IMR-90 (cell line): ENCODE data around the gene DPP10. TPM values are rescaled to one million over a fixed set of nuclear protein-coding genes. Genes with fewer than 3 reads are reported as not detected.

ENCODE experiments used
- ATAC-seq: fragments of 200-7000 bp; cut with Tn5 transposase; 2 replicates; pipeline ENCODE4 v1.9.1; 2020; ENCODE audit warnings: low read depth, mild to moderate bottlenecking, moderate library complexity
- BruUV-seq: library from RNA; stranded (reverse); fragments of 400-500 nt; replicated peaks from 2 replicates; lab custom pipeline; 2021; lab: Mats Ljungman, UMichigan
- CTCF ChIA-PET: fragments of 300-600 bp; formaldehyde crosslinking; extraction: SDS; loops from one replicate; lab custom pipeline; 2021; ENCODE audit warnings: antibody characterized with exemption; lab: Yijun Ruan, JAX
- POLR2A ChIA-PET: fragments of 300-600 bp; sonication (Branson Sonifier 250); formaldehyde crosslinking; loops from one replicate; lab custom pipeline; 2022; ENCODE audit warnings: antibody characterized with exemption; ENCODE audit not compliant: unreplicated experiment; lab: Charles Lee
- DNase-seq: peaks from one replicate; pipeline ENCODE4 v3.0.0; 2013
- H2AFZ ChIP-seq: replicated peaks from 2 replicates; pipeline ENCODE3; 2013; ENCODE audit warnings: low read length, mild to moderate bottlenecking; ENCODE audit not compliant: poor library complexity
- H2AK5ac ChIP-seq: 2 replicates; pipeline ENCODE4 v1.6.1; 2013; ENCODE audit warnings: low read depth, low read length, inconsistent platforms
- H2AK9ac ChIP-seq: replicated peaks from 2 replicates; pipeline ENCODE3; 2013; ENCODE audit warnings: mild to moderate bottlenecking, low read depth, low read length, moderate library complexity; ENCODE audit not compliant: poor library complexity
- H2BK120ac ChIP-seq: 2 replicates; pipeline ENCODE4 v1.6.1; 2013; ENCODE audit warnings: low read depth, low read length, inconsistent platforms
- H2BK15ac ChIP-seq: 3 replicates; pipeline ENCODE4 v1.6.1; 2013; ENCODE audit warnings: low read depth, low read length, inconsistent platforms
- H2BK20ac ChIP-seq: 2 replicates; pipeline ENCODE4 v1.6.1; 2013; ENCODE audit warnings: low read depth, mild to moderate bottlenecking, inconsistent platforms, low read length, moderate library complexity
- H2BK5ac ChIP-seq: 2 replicates; pipeline ENCODE4 v1.6.1; 2013; ENCODE audit warnings: mild to moderate bottlenecking, low read depth, low read length, inconsistent platforms; ENCODE audit not compliant: poor library complexity, severe bottlenecking
- H3K14ac ChIP-seq: replicated peaks from 2 replicates; pipeline ENCODE4 v1.6.1; 2013; ENCODE audit warnings: low read depth, low read length, inconsistent platforms
- H3K18ac ChIP-seq: 2 replicates; pipeline ENCODE4 v1.6.1; 2013; ENCODE audit warnings: low read depth, low read length, control low read depth
- H3K23ac ChIP-seq: 2 replicates; pipeline ENCODE4 v1.6.1; 2013; ENCODE audit warnings: low read depth, low read length, inconsistent platforms
- H3K27ac ChIP-seq: 2 replicates; pipeline ENCODE4 v1.5.1; 2013; ENCODE audit warnings: mild to moderate bottlenecking, control low read depth, low read length; ENCODE audit not compliant: insufficient read depth
- H3K27me3 ChIP-seq: 2 replicates; pipeline ENCODE4 v1.6.1; 2013; ENCODE audit warnings: low read length; ENCODE audit not compliant: control insufficient read depth, insufficient read depth
- H3K36me3 ChIP-seq: 2 replicates; pipeline ENCODE4 v1.6.1; 2013; ENCODE audit warnings: low read length, mixed read lengths; ENCODE audit not compliant: control insufficient read depth, insufficient read depth
- H3K4ac ChIP-seq: 2 replicates; pipeline ENCODE4 v1.6.1; 2013; ENCODE audit warnings: low read depth, low read length, inconsistent platforms
- H3K4me1 ChIP-seq: 2 replicates; pipeline ENCODE4 v1.6.1; 2013; ENCODE audit warnings: low read length, mixed read lengths; ENCODE audit not compliant: control insufficient read depth, insufficient read depth
- H3K4me2 ChIP-seq: 2 replicates; pipeline ENCODE4 v1.6.1; 2013; ENCODE audit warnings: low read depth, mild to moderate bottlenecking, control low read depth, low read length, moderate library complexity
- H3K4me3 ChIP-seq: 2 replicates; pipeline ENCODE4 v1.5.1; 2013; ENCODE audit warnings: low read depth, mild to moderate bottlenecking, control low read depth, low read length, moderate library complexity; ENCODE audit not compliant: insufficient read depth
- H3K56ac ChIP-seq: 2 replicates; pipeline ENCODE4 v1.6.1; 2013; ENCODE audit warnings: low read length, inconsistent platforms; ENCODE audit not compliant: insufficient read depth; ENCODE audit errors: extremely low read depth
- H3K79me1 ChIP-seq, 2 experiments: 2 replicates each; pipeline ENCODE4 v1.6.1; 2013; ENCODE audit warnings: low read length in 2 of 2, inconsistent platforms in 1 of 2, low read depth in 1 of 2
- H3K9ac ChIP-seq: 2 replicates; pipeline ENCODE4 v1.6.1; 2013; ENCODE audit warnings: low read depth, low read length, control low read depth
- H3K9me1 ChIP-seq: 2 replicates; pipeline ENCODE4 v1.6.1; 2013; ENCODE audit warnings: low read length, inconsistent platforms; ENCODE audit not compliant: insufficient read depth
- H3K9me3 ChIP-seq: 2 replicates; pipeline ENCODE4 v1.6.1; 2013; ENCODE audit warnings: low read length; ENCODE audit not compliant: control insufficient read depth, insufficient read depth
- H4K20me1 ChIP-seq: 2 replicates; pipeline ENCODE4 v1.6.1; 2013; ENCODE audit warnings: low read length, inconsistent platforms; ENCODE audit not compliant: insufficient read depth
- H4K5ac ChIP-seq: 2 replicates; pipeline ENCODE4 v1.6.1; 2013; ENCODE audit warnings: mild to moderate bottlenecking, low read depth, low read length, control low read depth
- H4K8ac ChIP-seq, 2 experiments: 2 replicates each; pipeline ENCODE4 v1.6.1; 2013; ENCODE audit warnings: low read depth in 2 of 2, low read length in 2 of 2, control low read depth in 1 of 2, inconsistent platforms in 1 of 2
- H4K91ac ChIP-seq: 2 replicates; pipeline ENCODE4 v1.6.1; 2013; ENCODE audit warnings: low read depth, low read length, inconsistent platforms; ENCODE audit not compliant: insufficient read depth
- BHLHE40 ChIP-seq: fragments of 150-350 bp; IDR thresholded peaks from 2 replicates; pipeline ENCODE4 v1.6.1; 2016; ENCODE audit warnings: mild to moderate bottlenecking, low read depth, low read length
- CEBPB ChIP-seq: IDR thresholded peaks from 2 replicates; pipeline ENCODE4 v1.6.1; 2012; ENCODE audit warnings: low read depth, low read length, improper control_type of control experiment
- ELK1 ChIP-seq: fragments of 150-350 bp; IDR thresholded peaks from 2 replicates; pipeline ENCODE4 v1.6.1; 2016; ENCODE audit warnings: low read depth, mild to moderate bottlenecking, low read length, moderate library complexity, borderline replicate concordance
- FOS ChIP-seq: fragments of 150-350 bp; IDR thresholded peaks from 2 replicates; pipeline ENCODE4 v1.6.1; 2016; ENCODE audit warnings: low read depth, low read length
- MAFK ChIP-seq: IDR thresholded peaks from 2 replicates; pipeline ENCODE4 v1.6.1; 2012; ENCODE audit warnings: low read depth, low read length, improper control_type of control experiment
- MAZ ChIP-seq: IDR thresholded peaks from 2 replicates; pipeline ENCODE4 v1.6.1; 2012; ENCODE audit warnings: low read depth, mild to moderate bottlenecking, low read length, improper control_type of control experiment, moderate library complexity, borderline replicate concordance
- MXI1 ChIP-seq: IDR thresholded peaks from 2 replicates; pipeline ENCODE4 v1.6.1; 2012; ENCODE audit warnings: low read depth, mild to moderate bottlenecking, low read length, moderate library complexity, borderline replicate concordance
- NFE2L2 ChIP-seq: fragments of 150-350 bp; IDR thresholded peaks from 2 replicates; pipeline ENCODE4 v1.6.1; 2016; ENCODE audit warnings: low read depth, mild to moderate bottlenecking, low read length
- POLR2A ChIP-seq: IDR thresholded peaks from 2 replicates; pipeline ENCODE4 v1.6.1; 2012; ENCODE audit warnings: mild to moderate bottlenecking, low read depth, low read length
- RCOR1 ChIP-seq: IDR thresholded peaks from 2 replicates; pipeline ENCODE4 v1.6.1; 2012; ENCODE audit warnings: mild to moderate bottlenecking, low read length, improper control_type of control experiment; ENCODE audit not compliant: insufficient replicate concordance
- RFX5 ChIP-seq: IDR thresholded peaks from 2 replicates; pipeline ENCODE4 v1.8.0; 2012; ENCODE audit warnings: low read depth, mild to moderate bottlenecking, low read length, moderate library complexity
- SMC3 ChIP-seq: fragments of 150-350 bp; IDR thresholded peaks from 2 replicates; pipeline ENCODE4 v1.6.1; 2016; ENCODE audit warnings: low read depth, mild to moderate bottlenecking, antibody characterized with exemption, low read length, moderate library complexity
- WGBS, 2 experiments: methylation state at CpG; one replicate each; pipeline versions ENCODE4 v1.1.5 to v1.1.7; 2013; ENCODE audit warnings: missing lambda C conversion rate in 2 of 2; ENCODE audit not compliant: insufficient read length in 1 of 2; ENCODE audit errors: extremely low coverage in 2 of 2; 5-methylcytosine and 5-hydroxymethylcytosine counted together
- dilution Hi-C: fragments of 300-500 bp; cut with HindIII; formaldehyde crosslinking; loops from one replicate; pipeline ENCODE4 v1.14.3; 2018; ENCODE audit warnings: low sequenced_read_pairs; ENCODE audit not compliant: unreplicated experiment
- in situ Hi-C: fragments of 300-500 bp; cut with MboI; formaldehyde crosslinking; loops from 3 replicates; pipeline ENCODE4 v1.14.3; 2019; ENCODE audit warnings: low sequenced_read_pairs, inconsistent platforms, mixed read lengths
- intact Hi-C: fragments of 100-400 bp; cut with micrococcal nuclease; formaldehyde crosslinking; loops from 2 replicates; pipeline ENCODE4 v1.10.0; 2022
- polyA plus RNA-seq, 3 experiments: library from polyadenylated mRNA; depleted of rRNA; stranded (reverse); fragments of >200 nt; gene quantifications; 2 replicates each; pipeline ENCODE4 v1.2.3, GENCODE V29; 2012; ENCODE audit warnings: low replicate concordance in 1 of 3
- total RNA-seq: library from RNA; depleted of rRNA; stranded (reverse); fragments of >200 nt; gene quantifications from 2 replicates; pipeline ENCODE4 v1.2.3, GENCODE V29; 2012

The DPP10 gene
- total and polyA plus RNA-seq, 2 of the 4 experiments (the other 2 are of a cell fraction) = not detected

- POLR2A ChIA-PET = no interaction called here
- CTCF ChIA-PET = no interaction called here
- Histone ChIP-seq H3K4me1 (no peaks in the 10 kb centered on the region), H3K27ac (no peak overlapping the region), H2BK5ac (no peak overlapping the region), H2BK120ac (no peak overlapping the region), H3K4me3 (no peak overlapping the region), H3K9me3 (no peaks in the 10 kb centered on the region; the same call in 1 of the 2 replicates), H3K14ac (no peak overlapping the region), H2AFZ (no peak overlapping the region), H4K8ac (no peak overlapping the region), H3K23ac (no peak overlapping the region), H3K36me3 (no peaks in the 10 kb centered on the region), H2BK15ac (no peak overlapping the region), H2AK5ac (no peak overlapping the region), H2AK9ac (no peak overlapping the region), H4K20me1 (no peaks in the 10 kb centered on the region), H2BK20ac (no peak overlapping the region), H3K79me1 (no peaks in the 10 kb centered on the region), H3K56ac (no peak overlapping the region), H3K4ac (no peak overlapping the region), H4K5ac (no peak overlapping the region), H3K9ac (no peak overlapping the region), H3K27me3 (no peaks in the 10 kb centered on the region), H3K9me1 (no peaks in the 10 kb centered on the region), H3K18ac (no peak overlapping the region), H3K4me2 (no peak overlapping the region), H4K91ac (no peak overlapping the region)
- in situ Hi-C loops = no loop called here
- BruUV-seq = no TSS peak
- no CpG with 5 or more reads among the region's 1 CpG for WGBS, 2 experiments
- TF ChIP-seq FOS (no peak), RCOR1 (no peak), ELK1 (no peak), BHLHE40 (no peak), POLR2A (no peak), MAZ (no peak), NFE2L2 (no peak), RFX5 (no peak), CEBPB (no peak), MXI1 (no peak), MAFK (no peak), SMC3 (no peak)
- dilution Hi-C loops = no loop called here
- no peak for DNase-seq
- ATAC-seq = no peak
- intact Hi-C loops = no loop called here
These were observed 1038.3 kb downstream of the DPP10 start for GRCh38 chr2:115480741-115481140.
